Bone marrow (tissue), 2 donors: Measurements from ENCODE around the gene FOXP1.
"Not testable (repeated sequence)": the region's sequence is repeated elsewhere in the genome, so short reads cannot be mapped to it uniquely, and the experiment has no call there.

Experiments
- DNase-seq, 2 donors: peaks; one replicate each; lab custom pipeline; 2025; lab: John Stamatoyannopoulos, UW

The FOXP1 gene

DNA sequence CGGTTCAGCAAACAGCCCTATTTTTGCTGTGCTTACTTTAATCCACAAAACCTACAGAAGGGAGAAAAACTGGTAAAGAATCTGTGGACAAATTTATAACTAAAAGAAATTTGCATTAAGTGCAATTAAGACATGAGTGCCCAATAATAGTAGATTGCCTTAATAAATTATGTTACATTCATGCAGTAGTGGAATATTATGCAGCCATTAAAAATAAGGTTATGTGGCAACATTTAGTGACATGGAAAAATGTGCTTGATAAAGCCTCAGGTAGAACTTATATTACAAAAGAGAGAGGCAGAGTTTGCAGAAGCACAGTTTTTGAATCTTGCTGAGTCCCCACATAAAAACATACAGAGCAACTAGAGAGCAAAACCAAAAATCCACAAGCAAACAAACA is 253.0 kb downstream of the FOXP1 start:
- no peak for DNase-seq

DNA sequence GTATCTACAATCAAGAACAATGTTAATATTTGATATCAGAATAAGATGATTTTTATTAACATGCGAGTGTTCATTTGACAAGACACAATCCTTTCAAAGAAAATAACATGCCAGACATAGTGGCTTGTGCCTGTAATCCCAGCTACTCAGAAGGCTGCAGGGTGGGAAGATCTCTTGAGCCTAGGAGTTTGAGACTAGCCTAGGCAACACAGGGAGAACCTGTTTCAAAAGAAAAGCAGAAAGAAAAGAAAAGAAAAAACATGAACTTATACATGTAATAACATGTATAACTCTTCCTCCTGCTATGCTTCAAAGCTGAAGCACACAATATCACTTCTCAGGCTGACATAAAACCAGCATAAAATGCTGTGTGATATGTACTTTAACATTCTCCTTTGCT is 253.7 kb downstream of the FOXP1 start:
- no peak for DNase-seq

DNA sequence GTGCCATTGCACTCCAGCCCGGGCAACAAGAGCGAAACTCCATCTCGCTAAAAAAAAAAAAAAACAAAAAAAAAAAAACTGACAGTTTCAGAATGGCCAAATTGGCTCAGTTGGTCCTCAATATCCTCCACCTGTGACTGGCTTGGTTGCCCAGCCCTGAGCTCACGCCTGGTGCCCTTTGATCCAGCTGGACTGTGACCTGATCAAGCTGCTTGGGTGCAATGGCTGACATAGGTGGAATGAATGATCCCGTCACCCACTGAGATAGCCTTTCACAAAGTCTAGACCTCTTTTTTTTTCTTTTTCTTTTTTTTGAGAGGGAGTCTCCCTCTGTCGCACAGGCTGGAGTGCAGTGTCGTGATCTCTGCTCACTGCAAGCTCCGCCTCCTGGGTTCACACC is 254.6 kb downstream of the FOXP1 start:
- DNase-seq, result no peak

DNA sequence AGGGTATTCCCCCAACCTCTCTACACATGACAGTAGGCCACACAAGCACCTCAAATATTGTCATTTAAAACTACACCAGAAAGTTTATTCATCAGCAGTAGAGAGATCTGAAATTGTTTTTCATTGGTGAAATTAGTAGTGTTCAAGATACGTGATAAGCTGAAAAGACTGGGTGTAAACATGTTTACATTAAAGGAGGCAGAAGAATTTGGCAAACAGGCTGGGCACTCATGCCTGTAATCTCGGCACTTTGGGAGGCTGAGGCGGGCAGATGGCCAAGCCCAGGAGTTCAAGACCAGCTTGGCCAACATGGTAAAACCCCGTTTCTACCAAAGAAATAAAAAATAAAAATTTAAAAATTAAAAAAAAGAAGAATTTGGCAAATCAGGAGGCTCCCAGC is 255.6 kb downstream of the FOXP1 start:
- DNase-seq, result no peak

DNA sequence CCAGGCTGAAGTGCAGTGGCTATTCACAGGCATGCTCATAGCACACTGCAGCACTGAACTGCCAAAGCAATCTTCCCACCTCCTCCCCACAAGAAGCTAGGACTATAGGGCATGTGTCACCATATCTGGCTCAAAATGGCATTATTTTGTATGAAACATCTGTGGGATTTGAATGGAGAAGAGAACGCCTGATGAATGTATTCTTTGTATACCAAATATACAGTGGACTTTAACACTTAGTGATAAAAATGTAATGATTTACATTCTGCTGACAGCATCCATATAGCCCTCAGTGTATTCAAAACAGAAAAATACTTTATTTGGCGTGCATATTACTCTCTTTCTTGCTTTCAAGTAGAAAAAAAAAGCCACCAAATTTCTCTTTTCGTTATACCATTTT is 257.8 kb downstream of the FOXP1 start:
- DNase-seq, result no peak

DNA sequence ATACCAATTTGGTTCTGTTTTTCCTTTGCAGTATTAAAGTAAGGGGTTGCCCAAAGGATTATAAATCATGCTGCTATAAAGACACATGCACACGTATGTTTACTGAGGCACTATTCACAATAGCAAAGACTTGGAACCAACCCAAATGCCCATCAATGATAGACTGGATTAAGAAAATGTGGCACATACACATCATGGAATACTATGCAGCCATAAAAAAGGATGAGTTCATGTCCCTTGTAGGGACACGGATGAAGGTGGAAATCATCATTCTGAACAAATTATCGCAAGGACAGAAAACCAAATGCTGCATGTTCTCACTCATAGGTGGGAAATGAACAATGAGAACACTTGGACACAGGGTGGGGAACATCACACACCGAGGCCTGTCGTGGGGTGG is 259.3 kb downstream of the FOXP1 start:
- DNase-seq, result not testable (repeated sequence)

DNA sequence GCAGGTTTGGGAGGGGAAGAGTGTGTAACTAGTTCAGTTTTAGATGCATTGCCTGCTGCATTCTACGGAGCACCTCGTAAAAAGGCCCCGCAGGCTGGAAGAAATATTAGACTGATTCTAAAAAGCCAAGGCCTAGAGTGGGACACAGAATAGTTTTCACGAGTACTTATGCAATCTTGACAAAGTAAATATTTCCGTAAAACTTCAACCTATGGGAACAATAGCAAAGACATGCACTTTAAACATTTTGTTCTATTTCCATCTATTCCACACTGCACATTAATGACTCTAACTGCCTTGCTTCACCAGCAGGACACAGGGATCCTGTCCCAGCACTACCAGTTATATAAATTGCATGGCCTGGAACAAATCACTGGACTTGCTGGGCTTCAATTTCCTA is 260.0 kb downstream of the FOXP1 start:
- DNase-seq, result no peak

DNA sequence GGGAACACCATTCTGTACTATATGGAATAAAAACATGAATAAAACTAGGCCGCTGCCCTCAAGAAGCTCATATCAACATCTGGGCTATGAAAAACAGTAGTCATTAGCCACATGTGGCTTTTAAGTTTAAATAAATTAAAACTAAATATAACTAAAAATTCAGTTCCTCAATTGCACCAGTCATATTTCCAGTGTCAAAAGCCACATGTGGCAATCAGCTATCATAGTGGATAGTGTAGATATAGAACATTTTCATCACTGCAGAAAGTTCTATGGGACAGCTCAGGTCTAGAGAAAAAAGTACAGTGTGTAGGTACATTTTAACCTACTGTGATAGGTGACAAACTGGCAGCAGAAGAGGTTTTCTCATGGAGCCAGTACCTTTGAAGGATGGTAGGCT is 261.4 kb downstream of the FOXP1 start:
- DNase-seq, result no peak

DNA sequence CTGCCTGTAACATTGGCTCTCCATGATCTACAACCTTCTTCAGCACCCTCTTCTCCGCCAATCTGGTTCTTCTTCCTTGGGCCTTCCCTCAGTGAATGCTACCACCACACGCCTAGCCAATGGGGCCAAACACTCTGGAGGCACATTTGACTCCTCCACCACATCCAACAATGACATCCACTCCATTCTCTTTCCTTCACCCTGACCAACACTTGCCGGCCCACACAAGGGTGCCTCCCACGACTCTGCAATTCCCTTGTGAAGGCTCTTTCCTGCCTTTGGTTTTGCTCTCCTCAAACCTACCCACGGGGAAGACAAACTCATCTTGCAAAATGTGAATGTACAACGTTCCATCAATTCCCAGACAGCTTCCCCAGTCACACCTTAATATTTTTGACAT is 263.8 kb downstream of the FOXP1 start:
- DNase-seq, result no peak

DNA sequence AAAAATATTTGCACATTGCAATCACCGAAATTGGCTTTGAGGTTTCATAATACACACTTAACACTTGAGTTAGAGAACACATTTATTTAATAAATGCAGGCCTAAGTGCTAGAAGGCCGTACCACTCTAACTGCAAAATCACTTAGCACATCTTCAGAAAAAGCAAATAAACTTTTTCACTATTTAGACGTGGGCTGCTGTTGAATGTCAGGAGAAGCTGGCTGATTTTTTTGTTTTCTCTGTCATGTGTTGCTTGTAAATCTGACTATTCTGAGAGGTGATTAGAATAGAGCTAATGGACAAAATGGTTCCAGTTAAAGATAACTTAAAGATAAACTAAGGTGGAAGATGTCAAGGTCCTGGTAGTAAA is 265.1 kb downstream of the FOXP1 start:
- DNase-seq, result no peak

DNA sequence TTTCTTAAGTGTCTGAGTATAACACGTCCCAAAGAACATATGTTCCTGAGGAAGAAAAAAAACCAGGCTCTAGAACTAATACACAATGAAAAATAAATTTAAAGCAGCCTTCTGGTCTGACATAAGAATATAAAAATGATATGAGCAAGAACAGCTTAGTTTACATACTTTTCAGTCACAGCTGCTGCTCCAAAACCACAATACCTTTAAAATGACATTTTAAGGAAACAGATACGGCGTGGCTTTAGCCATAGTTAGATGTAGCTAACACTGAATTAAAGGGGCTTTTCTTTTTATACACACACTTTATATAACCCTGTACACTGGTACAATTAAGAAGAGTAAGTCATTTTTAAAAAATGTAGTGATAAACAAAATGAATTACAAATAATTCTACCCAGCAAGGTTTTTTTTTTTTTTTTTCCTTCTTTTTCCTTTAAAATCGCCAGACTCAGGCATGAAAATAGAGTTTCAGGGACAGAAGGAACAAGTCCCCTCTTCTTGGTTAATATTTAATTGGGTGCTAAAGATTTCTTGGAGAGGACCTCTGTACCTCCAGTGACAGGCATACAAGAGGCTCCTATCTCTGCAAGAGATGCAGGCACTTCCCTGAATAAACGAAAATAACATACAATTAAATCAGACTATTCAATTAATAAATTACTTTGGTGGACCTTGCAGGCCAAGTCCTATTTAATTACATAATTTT is 265.6 kb downstream of the FOXP1 start:
- peak in 1 of 2 donors; percentile 71 for DNase-seq

DNA sequence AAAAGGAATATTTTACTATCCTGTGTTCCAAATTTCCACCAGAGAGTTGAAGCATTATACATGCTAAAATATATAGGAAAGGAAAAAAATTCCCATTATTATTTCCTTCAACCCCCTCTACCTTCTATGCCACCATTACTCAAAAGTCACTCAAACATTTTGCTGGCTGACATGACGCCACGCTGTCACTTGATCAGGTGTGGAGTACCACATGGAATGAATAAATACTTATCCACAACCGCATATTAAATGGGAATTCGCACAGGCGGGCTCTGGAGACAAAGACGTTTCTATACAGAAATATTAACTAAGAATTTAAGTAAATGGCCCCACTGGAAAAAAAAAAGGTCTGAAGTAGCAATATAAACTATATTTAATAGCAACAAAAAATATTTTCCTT is 266.4 kb downstream of the FOXP1 start:
- DNase-seq, result no peak

DNA sequence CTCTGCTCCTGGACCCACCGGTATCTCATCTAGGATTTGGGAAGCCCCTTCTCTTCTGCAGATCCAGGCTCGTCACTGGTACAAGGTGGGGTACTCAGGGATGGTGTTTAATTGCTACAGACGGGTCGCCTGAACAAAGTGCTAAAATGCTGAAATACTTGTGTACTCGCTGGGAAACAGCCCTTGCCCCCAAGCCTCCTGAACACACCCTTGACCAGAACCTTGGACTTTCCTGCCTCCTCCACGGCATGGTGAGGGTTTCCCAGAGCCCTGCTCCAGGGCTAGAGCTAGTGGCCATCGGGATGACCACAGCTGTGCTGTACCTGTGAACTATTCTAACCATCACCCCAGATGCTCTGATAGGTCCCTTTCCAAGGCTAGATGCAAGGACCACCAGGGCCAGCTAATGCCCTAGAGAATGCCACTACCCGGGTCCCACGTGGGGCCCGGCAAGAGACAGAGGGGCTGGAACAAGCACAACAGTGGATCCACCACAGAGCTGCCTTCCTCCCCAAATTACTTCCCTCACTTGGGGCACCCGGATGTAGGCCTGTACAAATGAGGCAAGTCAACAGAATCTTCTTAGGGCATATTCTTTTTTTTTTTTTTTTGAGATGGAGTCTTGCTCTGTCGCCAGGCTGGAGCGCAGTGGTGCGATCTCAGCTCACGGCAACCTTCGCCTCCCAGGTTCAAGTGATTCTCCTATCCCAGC is 267.3 kb downstream of the FOXP1 start:
- DNase-seq, result no peak

DNA sequence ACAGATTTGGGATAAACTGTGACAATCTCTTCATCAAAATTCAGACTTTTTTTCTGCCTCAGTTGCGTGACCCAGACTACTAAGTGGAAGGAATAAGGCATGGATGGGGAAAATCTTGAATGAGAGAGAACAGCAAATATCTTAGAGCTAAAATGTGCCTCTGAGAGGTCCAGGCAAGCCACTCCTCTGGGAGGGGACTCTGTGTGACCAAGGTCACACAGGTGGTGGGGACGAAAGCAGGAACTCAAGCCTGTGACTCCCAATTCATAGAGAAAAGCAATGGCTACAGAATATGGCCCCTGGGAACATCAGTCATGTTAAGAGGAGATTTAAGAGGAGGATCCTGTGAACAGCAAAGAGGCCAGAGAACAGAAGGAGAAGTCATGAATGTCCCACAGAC is 268.1 kb downstream of the FOXP1 start:
- no peak for DNase-seq

DNA sequence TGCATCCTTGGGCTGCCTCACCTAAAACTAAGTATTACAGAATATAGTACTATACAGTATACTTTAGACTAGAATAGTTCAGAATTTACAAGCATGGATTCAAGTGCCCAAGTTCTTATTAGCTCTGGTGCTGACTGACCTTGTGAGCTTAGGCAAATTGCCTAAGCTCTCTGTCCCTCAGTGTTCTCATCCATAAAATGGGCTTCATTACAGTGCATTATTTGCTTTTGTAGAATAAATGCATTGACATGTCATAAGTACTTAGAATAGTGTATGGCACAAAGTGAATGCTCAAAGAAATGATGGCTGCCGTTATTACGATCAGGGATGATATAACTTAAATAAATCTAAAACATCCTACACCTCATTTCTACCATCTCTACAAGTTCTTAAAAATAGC is 269.7 kb downstream of the FOXP1 start:
- no peak for DNase-seq

DNA sequence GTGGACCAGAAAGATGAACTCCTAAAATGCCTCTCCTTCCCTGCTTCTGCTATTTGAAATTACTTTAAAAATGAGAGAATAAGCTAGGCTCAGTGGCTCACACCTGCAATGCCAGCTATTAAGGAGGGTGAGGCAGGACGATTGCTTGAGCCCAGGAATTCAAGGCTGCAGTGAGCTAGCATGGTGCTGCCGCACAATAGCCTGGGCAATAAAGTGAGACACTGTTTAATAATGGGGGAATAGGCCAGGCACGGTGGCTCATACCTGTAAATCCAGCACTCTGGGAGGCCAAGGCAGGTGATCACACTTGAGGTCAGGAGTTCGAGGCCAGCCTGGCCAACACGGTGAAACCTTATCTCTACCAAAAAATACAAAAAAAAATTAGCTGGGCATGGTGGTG is 271.1 kb downstream of the FOXP1 start:
- no peak for DNase-seq

DNA sequence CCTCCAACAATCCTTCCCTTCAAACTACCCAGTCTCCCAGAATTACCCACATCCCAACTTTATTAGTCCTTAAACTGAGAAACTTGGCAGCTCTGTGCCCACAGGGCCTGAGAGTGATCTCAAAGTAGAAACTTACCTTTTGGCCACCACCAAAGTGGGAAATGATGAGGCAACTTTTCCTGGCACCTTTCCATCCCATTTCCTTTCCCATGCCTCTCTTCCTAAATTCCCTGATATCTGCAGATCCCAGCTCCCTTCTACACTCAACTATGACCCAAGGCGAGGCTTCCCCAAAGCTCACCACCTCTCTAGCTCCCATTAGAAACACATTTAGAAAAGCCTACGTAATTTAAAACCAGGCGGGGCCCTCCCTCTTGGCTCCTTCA is 271.9 kb downstream of the FOXP1 start:
- DNase-seq, result no peak

DNA sequence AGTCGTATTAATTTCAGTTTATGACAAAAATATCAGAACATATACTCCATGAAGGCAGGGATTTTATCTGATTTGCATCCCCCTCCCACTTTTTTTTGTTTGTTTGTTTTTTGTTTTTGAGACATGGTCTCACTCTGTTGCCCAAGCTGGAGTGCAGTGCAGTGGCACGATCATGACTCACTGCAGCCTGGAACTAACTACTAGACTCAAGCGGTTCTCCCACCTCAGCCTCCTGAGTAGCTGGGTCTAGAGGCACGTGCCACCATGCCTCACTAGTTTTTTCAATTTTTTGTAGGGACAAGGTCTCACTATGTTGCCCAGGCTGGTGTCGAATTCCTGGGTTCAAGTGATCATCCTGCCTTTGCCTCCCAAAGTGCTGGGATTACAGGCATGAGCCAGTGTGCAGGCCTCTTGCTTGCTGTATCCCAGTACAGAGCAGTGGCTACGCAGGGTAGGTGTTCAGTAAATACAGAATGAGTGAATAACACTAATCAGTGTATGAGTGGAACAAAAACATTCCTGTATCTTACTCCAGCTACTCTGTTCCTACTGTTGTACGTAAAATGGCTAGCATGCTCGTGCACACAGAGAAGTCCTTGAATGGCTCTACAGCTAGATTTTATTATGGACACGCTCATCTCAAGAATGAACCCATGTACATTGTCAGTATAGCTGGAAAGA is 272.4 kb downstream of the FOXP1 start:
- DNase-seq, result peak in 1 of 2 donors; percentile 13

DNA sequence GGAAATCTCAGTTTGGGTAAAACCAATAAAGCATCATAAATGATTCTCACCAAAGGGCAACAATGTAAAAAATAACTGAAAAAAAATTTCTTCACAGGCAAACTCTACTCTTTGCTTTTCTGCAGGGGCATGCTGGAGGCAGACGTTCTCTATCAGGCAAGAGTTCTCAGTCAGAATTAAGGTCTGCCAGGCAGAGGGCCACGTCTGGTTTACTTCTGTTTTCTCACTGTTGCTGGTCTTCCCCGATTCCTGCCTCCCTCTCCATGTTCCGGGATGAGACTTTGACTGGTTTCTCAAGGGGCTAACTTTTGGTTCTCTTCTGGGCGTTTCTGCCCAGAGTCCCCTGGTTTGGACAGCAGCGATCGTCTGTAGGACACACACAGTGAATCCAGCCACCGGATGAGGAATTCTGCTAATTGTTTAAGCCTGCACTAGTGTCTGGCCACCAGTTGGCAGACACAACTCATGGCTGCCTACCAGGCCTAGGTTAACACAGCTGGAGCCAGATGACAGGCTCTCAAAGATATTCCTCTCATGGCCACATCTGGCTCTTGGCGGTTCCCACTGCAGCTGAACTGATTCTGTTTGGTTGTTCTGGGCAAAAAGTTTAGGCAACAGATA is 273.1 kb downstream of the FOXP1 start:
- DNase-seq, result peak; percentile 4 to 58

DNA sequence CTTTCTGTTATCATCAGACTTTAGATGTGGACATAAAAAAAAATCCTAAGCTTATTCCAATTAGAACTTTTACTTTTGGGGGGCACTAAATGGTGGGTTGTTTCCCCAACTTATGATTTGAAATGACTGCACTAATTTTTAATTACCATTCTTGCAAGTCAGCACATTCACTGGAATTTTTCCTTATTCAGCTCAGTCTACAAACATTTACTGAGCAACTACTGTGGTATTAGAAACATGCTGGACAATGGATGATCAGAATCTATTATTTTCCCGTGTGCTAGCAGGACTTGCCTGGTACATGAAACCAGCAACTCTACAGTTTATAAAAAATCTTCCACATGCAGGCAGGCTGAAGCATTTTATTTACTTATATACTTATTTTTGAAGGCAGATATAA is 273.6 kb downstream of the FOXP1 start:
- DNase-seq, result no peak

DNA sequence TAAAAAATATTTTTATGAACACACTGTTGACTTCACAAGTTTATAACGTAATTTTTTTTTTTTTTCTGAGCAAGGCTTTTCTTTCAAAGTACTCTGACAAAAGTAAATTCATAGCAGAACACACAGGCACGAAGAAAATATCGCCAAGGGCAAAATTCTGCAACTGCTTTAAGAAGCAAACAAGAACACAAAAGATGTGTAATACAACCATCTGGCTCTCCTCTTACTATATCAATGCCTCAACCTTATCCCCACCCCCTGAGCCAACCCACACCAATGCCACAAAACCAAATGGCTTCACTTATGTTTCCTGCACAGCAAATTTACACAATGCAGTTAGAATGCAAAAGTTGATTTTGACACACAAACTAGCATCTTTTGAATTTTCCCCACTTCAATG is 274.2 kb downstream of the FOXP1 start:
- DNase-seq, result peak in 1 of 2 donors; percentile 15

DNA sequence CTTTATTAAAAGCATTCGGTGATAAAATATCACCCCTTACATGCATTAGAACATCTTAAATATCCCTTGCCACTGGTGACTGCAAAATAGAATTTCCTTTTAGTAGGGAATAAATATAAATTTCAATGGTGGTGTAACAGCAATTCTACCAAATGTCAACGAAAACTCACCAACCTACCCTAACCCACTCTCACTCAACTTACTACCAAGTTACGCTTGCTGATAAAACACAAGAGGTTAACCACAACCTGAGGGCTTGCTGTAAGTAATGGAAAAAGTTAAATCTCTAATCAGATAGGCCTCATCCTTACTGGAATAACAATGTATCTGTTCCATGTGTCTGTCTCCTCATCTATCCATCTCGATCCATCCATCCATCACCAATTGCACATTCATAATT is 274.7 kb downstream of the FOXP1 start:
- DNase-seq, result no peak
